Liver (tissue), 9 donors: Measurements from ENCODE around the gene TMEM163. TPM values are rescaled to one million over a fixed set of nuclear protein-coding genes. Genes with fewer than 3 reads are reported as not detected.

Source experiments
- DNase-seq: peaks from one replicate; pipeline ENCODE4 v3.0.0-alpha.2; 2017; ENCODE audit warnings: low spot score
- H3K27ac ChIP-seq, 2 donors: one replicate each; pipeline ENCODE4 v1.7.0; 2013; ENCODE audit warnings: inconsistent platforms in 2 of 2, low read length in 2 of 2, control low read depth in 1 of 2, low read depth in 1 of 2, mild to moderate bottlenecking in 1 of 2
- H3K27me3 ChIP-seq, 4 donors: one replicate each; pipeline versions ENCODE4 v1.6.1 to v1.7.0; 2013; ENCODE audit warnings: low read length in 3 of 4, inconsistent platforms in 1 of 4, mild to moderate bottlenecking in 1 of 4, moderate library complexity in 1 of 4; ENCODE audit not compliant: control insufficient read depth in 4 of 4, insufficient read depth in 4 of 4
- H3K36me3 ChIP-seq, 4 donors: one replicate each; pipeline versions ENCODE4 v1.6.1 to v1.7.0; 2013; ENCODE audit warnings: low read length in 3 of 4, mild to moderate bottlenecking in 3 of 4, low read depth in 1 of 4, moderate library complexity in 1 of 4; ENCODE audit not compliant: control insufficient read depth in 4 of 4, insufficient read depth in 3 of 4
- H3K4me1 ChIP-seq, 4 donors: one replicate each; pipeline versions ENCODE4 v1.6.1 to v1.7.0; 2013; ENCODE audit warnings: low read length in 3 of 4, mild to moderate bottlenecking in 3 of 4, moderate library complexity in 1 of 4; ENCODE audit not compliant: control insufficient read depth in 4 of 4, insufficient read depth in 4 of 4
- H3K4me3 ChIP-seq, 3 donors: one replicate each; pipeline versions ENCODE4 v1.6.1 to v1.7.0; 2013; ENCODE audit warnings: low read length in 3 of 3, control low read depth in 1 of 3, low read depth in 1 of 3, mild to moderate bottlenecking in 1 of 3
- H3K9ac ChIP-seq, 2 donors: one replicate each; pipeline ENCODE4 v1.7.0; 2013; ENCODE audit warnings: low read length in 2 of 2, mild to moderate bottlenecking in 2 of 2, moderate library complexity in 2 of 2, control low read depth in 1 of 2, low read depth in 1 of 2
- H3K9me3 ChIP-seq, 4 donors: one replicate each; pipeline versions ENCODE4 v1.6.1 to v1.7.0; 2013; ENCODE audit warnings: low read length in 3 of 4; ENCODE audit not compliant: control insufficient read depth in 4 of 4
- ATF3 ChIP-seq: IDR thresholded peaks from 2 replicates; pipeline ENCODE4 v1.6.1; 2016; ENCODE audit warnings: antibody characterized with exemption
- CTCF ChIP-seq: fragments of 150-350 bp; IDR thresholded peaks from 2 replicates; pipeline ENCODE4 v1.5.1; 2017; ENCODE audit warnings: improper control_type of control experiment, low read depth, low read length; ENCODE audit not compliant: missing input control
- EGR1 ChIP-seq, 2 donors: IDR thresholded peaks; 2 replicates each; pipeline ENCODE4 v1.6.1; 2016 to 2018; ENCODE audit warnings: antibody characterized with exemption in 2 of 2, low read depth in 2 of 2
- FOXA1 ChIP-seq: IDR thresholded peaks from 2 replicates; pipeline ENCODE4 v1.6.1; 2016; ENCODE audit warnings: antibody characterized with exemption
- FOXA2 ChIP-seq: IDR thresholded peaks from 2 replicates; pipeline ENCODE4 v1.6.1; 2016; ENCODE audit warnings: antibody characterized with exemption
- GABPA ChIP-seq, 2 donors: IDR thresholded peaks in 1 of 2; conservative IDR thresholded peaks in 1 of 2; 2 replicates each; pipeline ENCODE4 v1.6.1; 2016; ENCODE audit warnings: antibody characterized with exemption in 2 of 2, mild to moderate bottlenecking in 1 of 2, moderate library complexity in 1 of 2
- HNF4A ChIP-seq, 2 donors: conservative IDR thresholded peaks; 2 replicates each; pipeline ENCODE4 v1.6.1; 2016; ENCODE audit warnings: antibody characterized with exemption in 2 of 2, mild to moderate bottlenecking in 2 of 2
- HNF4G ChIP-seq: IDR thresholded peaks from 2 replicates; pipeline ENCODE4 v1.6.1; 2016; ENCODE audit warnings: antibody characterized with exemption
- JUND ChIP-seq, 2 donors: IDR thresholded peaks; 2 replicates each; pipeline ENCODE4 v1.6.1; 2016; ENCODE audit warnings: antibody characterized with exemption in 2 of 2
- MAX ChIP-seq: IDR thresholded peaks from 2 replicates; pipeline ENCODE4 v1.6.1; 2016; ENCODE audit warnings: antibody characterized with exemption
- NR2F2 ChIP-seq: IDR thresholded peaks from 2 replicates; pipeline ENCODE4 v1.6.1; 2016; ENCODE audit warnings: antibody characterized with exemption
- RAD21 ChIP-seq, 2 donors: IDR thresholded peaks; 2 replicates each; pipeline ENCODE4 v1.6.1; 2016; ENCODE audit warnings: antibody characterized with exemption in 2 of 2, mild to moderate bottlenecking in 2 of 2
- REST ChIP-seq: IDR thresholded peaks from 2 replicates; pipeline ENCODE4 v1.6.1; 2016; ENCODE audit warnings: antibody characterized with exemption, mild to moderate bottlenecking
- RXRA ChIP-seq, 2 donors: IDR thresholded peaks; 2 replicates each; pipeline ENCODE4 v1.6.1; 2017 to 2018; ENCODE audit warnings: antibody characterized with exemption in 2 of 2, mild to moderate bottlenecking in 1 of 2
- TAF1 ChIP-seq: conservative IDR thresholded peaks from 2 replicates; pipeline ENCODE4 v1.6.1; 2016; ENCODE audit warnings: antibody characterized with exemption, mild to moderate bottlenecking
- WGBS: extraction: QIAGEN DNeasy Blood & Tissue Kit; methylation state at CpG from one replicate; pipeline ENCODE4 v1.1.7; 2013; 5-methylcytosine and 5-hydroxymethylcytosine counted together
- polyA plus RNA-seq, 2 donors: library from polyadenylated mRNA; stranded (reverse) in 1 of 2; unstranded in 1 of 2; fragments of 200-250 nt in 1 of 2; fragments of >200 nt in 1 of 2; fragmentation: Nextera tagmentation in 1 of 2; extraction: Ambion mirVana in 1 of 2; gene quantifications; one replicate each; pipeline versions ENCODE4 v1.2.1 to v1.2.3, GENCODE V29; 2013 to 2015
- total RNA-seq, 2 donors: library from RNA; depleted of rRNA; stranded (reverse); fragments of >200 nt; gene quantifications; one replicate each; pipeline ENCODE4 v1.2.3, GENCODE V29; 2014
- donor health status: healthy.
- donor health status: healthy.
- donor health status: healthy.
- donor health status: healthy.
- donor health status: healthy.

Gene TMEM163
- total and polyA plus RNA-seq, 4 donors: 0.08 to 0.48 (median 0.25) TPM

- Histone ChIP-seq H3K9ac (no peak overlapping the region), H3K27me3 (no peaks in the 10 kb centered on the region), H3K4me3 (no peak overlapping the region), H3K36me3 (peaks cover 0 to 2% (median 0%) of the 10 kb centered on the region in 4 donors), H3K27ac (no peak overlapping the region), H3K4me1 (peaks cover 9 to 18% (median 14%) of the 10 kb centered on the region in 4 donors), H3K9me3 (no peaks in the 10 kb centered on the region)
- TF ChIP-seq FOXA1 (no peak), HNF4A (conservative IDR thresholded peaks at IDR 0.05) (no peak), HNF4G (no peak), REST (no peak), NR2F2 (no peak), GABPA (IDR thresholded peaks at IDR 0.05 in 1 of 2, conservative IDR thresholded peaks at IDR 0.05 in 1 of 2) (no peak), CTCF (no peak), RAD21 (IDR thresholded peaks at IDR 0.05) (no peak), JUND (IDR thresholded peaks at IDR 0.05) (no peak), RXRA (IDR thresholded peaks at IDR 0.05) (no peak), ATF3 (no peak), MAX (no peak), EGR1 (IDR thresholded peaks at IDR 0.05; ENCODE audit: low read depth in 2 of 2) (no peak), FOXA2 (no peak)
- 94% methylated on average over 3 of the region's 3 CpGs for WGBS
- no peak for DNase-seq
These were observed 312.1 kb downstream of the TMEM163 start for GRCh38 chr2:134406736-134407135.

GRCh38 chr2:134406311-134406710 lies 312.5 kb downstream of the TMEM163 start:
- no peak for TF ChIP-seq FOXA2
- no peak for TF ChIP-seq TAF1
- TF ChIP-seq HNF4G: no peak
- no peak for TF ChIP-seq ATF3
- no peak for TF ChIP-seq NR2F2
- TF ChIP-seq MAX: no peak
- DNase-seq: no peak
- WGBS: 96% methylated on average over 5 of the region's 5 CpGs
- Histone ChIP-seq H3K27me3 (no peaks in the 10 kb centered on the region), H3K9ac (no peak overlapping the region), H3K27ac (no peak overlapping the region), H3K4me1 (peaks cover 10 to 20% (median 18%) of the 10 kb centered on the region in 4 donors), H3K36me3 (peaks cover 0 to 2% (median 0%) of the 10 kb centered on the region in 4 donors), H3K4me3 (no peak overlapping the region), H3K9me3 (no peaks in the 10 kb centered on the region)

Other genes starting within 250 kb of the TMEM163 start
- gene ACMSD, start 119.6 kb upstream of the TMEM163 start, total RNA-seq: 10 to 100 TPM; 11.9 to 91.4 TPM
- gene ACMSD, start 119.6 kb upstream of the TMEM163 start, polyA plus RNA-seq: 10 to 100 TPM; 69.9 to 81.7 TPM
- gene CCNT2, start 199.8 kb upstream of the TMEM163 start, total RNA-seq: 10 to 100 TPM; 20.6 to 33.0 TPM
- gene CCNT2, start 199.8 kb upstream of the TMEM163 start, polyA plus RNA-seq: 1 to 10 TPM; 6.0 to 9.1 TPM